Skin epidermis (tissue), 12 donors: Measurements from ENCODE around the gene GPD2.
"Not testable (repeated sequence)": the region's sequence is repeated elsewhere in the genome, so short reads cannot be mapped to it uniquely, and the experiment has no call there.

Experiments
- H3K27ac ChIP-seq, 21 experiments: fragments of 200-600 bp; sonication (generic) in 11 of 21; one replicate each; pipeline ENCODE4 v1.5.0; 2020; ENCODE audit warnings: mild to moderate bottlenecking in 3 of 21, inconsistent platforms in 2 of 21, moderate library complexity in 2 of 21
- H3K4me3 ChIP-seq, 7 experiments: fragments of 200-600 bp; sonication (generic) in 2 of 7; one replicate each; pipeline ENCODE4 v1.5.0; 2020; ENCODE audit warnings: inconsistent platforms in 2 of 7, mild to moderate bottlenecking in 2 of 7, moderate library complexity in 1 of 7

GPD2 gene

GRCh38 chr2:156470975-156471583, 34.9 kb downstream of the GPD2 start:
- Histone ChIP-seq H3K27ac (peak overlapping the region in 2 of 21 experiments; percentile 26 to 39), H3K4me3 (no peak overlapping the region)

- no peak overlapping the region for H3K4me3 ChIP-seq
- H3K27ac ChIP-seq, result no peak overlapping the region
Measured at GRCh38 chr2:156471762-156472161, 35.6 kb downstream of the GPD2 start.

- H3K27ac ChIP-seq, result no peak overlapping the region
- no peak overlapping the region for H3K4me3 ChIP-seq
Measured at GRCh38 chr2:156472686-156473085, 36.5 kb downstream of the GPD2 start.

- H3K27ac ChIP-seq, result no peak overlapping the region
Measured at GRCh38 chr2:156473445-156473844, 37.3 kb downstream of the GPD2 start.

DNA sequence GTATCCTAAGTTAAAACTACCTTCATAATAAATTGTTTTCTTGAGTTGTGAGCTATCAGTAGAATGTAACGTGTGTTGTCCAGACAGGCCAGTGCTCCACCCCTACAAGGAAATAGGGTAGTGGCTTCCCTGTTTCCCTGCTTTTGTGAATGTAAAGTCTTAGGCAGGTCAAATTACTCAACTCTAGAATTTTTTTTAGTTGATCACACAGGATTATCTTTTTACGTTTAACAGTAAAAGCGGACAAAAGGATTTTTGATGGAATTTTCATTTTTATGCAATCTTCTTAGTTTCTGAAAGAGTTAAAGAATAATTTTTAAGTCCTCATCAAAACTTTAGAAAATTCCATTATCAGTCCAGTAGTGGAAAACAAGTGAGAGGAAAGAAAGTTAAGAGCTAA, 38.2 kb downstream of the GPD2 start:
- no peak overlapping the region for H3K27ac ChIP-seq
- H3K4me3 ChIP-seq, result no peak overlapping the region

More at GRCh38 chr2:156473445-156473844, 37.3 kb downstream of the GPD2 start:
- no peak overlapping the region for H3K4me3 ChIP-seq

GRCh38 chr2:156476021-156476849, 40.1 kb downstream of the GPD2 start:
- H3K4me3 ChIP-seq, result no peak overlapping the region
- H3K27ac ChIP-seq, result peak overlapping the region in 5 of 21 experiments; percentile 3 to 38 (median 25)

- Histone ChIP-seq H3K4me3 (no peak overlapping the region), H3K27ac (peak overlapping the region in 4 of 21 experiments; percentile 13 to 38 (median 24))
Measured at GRCh38 chr2:156476850-156477206, 40.6 kb downstream of the GPD2 start.

DNA sequence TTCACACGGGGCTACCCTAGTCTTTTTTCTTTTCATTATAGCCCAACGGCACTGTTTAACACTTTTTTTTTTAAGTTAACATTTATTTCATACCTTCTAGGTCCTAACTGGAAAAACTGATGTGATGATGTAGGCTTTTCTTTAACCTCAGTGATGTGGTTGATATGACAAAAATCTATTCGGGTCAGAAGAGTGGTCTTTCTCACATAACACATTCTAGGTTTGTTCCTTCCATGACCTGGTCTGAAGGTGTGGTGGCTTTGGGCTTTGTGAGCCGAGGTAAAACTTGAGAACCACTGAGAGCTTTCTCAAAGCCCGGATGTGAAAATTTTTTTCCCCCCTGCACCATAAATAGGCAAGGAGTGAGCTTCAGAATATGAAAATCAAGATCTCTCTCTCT, 44.2 kb downstream of the GPD2 start:
- Histone ChIP-seq H3K27ac (no peak overlapping the region), H3K4me3 (no peak overlapping the region)

GRCh38 chr2:156481312-156481711, 45.1 kb downstream of the GPD2 start:
- Histone ChIP-seq H3K27ac (no peak overlapping the region), H3K4me3 (no peak overlapping the region)

GRCh38 chr2:156483741-156484173, 47.6 kb downstream of the GPD2 start:
- H3K27ac ChIP-seq, result no peak overlapping the region
- H3K4me3 ChIP-seq, result no peak overlapping the region

- Histone ChIP-seq H3K4me3 (no peak overlapping the region), H3K27ac (no peak overlapping the region)
Measured at GRCh38 chr2:156486147-156486546, 50.0 kb downstream of the GPD2 start.

DNA sequence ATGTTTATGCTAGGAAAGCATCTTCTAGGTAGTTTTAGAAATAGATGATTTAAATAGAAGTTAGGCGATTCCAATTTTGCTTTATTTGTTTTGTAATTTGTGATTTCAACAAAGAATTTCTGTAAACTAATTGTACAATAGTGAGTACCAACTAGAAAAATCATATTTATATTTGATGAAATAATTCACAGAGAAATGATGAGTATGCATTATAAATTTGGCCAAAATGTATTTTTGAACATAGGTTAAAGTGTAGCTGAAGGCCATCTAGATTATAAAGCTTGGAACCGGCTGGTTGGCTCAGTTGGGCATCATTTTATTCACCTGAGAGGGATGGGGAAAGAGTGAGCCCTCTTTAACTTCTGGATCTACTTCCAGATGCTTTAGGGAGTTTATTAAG, 50.4 kb downstream of the GPD2 start:
- H3K27ac ChIP-seq, result no peak overlapping the region
- H3K4me3 ChIP-seq, result no peak overlapping the region

GRCh38 chr2:156489195-156489594, 53.0 kb downstream of the GPD2 start:
- no peak overlapping the region for H3K4me3 ChIP-seq
- no peak overlapping the region for H3K27ac ChIP-seq

GRCh38 chr2:156489750-156490465, 53.7 kb downstream of the GPD2 start:
- Histone ChIP-seq H3K4me3 (no peak overlapping the region), H3K27ac (no peak overlapping the region)

- Histone ChIP-seq H3K27ac (no peak overlapping the region), H3K4me3 (no peak overlapping the region)
Measured at GRCh38 chr2:156490466-156490840, 54.3 kb downstream of the GPD2 start.

GRCh38 chr2:156491176-156491575, 55.0 kb downstream of the GPD2 start:
- Histone ChIP-seq H3K27ac (no peak overlapping the region), H3K4me3 (no peak overlapping the region)

DNA sequence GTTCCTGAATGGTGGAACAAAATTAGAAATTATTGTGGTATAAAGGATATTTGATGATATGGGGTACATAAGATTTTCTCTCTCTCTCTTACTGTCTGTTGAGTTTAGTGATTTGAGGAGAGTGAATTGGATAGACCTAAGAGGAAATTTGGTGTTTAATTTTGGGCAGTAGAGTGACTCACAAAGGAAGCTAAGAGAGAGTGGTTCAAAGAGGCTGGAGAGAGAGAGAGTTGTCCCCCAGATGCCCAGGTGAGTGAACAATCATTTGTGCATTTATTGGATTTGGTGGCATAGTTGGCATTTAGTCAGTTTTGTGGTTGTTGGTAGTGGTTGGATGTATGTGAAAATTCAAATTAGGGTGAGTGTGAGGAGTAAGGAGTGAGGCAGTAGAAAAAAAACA, 56.8 kb downstream of the GPD2 start:
- H3K27ac ChIP-seq, result no peak overlapping the region
- H3K4me3 ChIP-seq, result no peak overlapping the region

DNA sequence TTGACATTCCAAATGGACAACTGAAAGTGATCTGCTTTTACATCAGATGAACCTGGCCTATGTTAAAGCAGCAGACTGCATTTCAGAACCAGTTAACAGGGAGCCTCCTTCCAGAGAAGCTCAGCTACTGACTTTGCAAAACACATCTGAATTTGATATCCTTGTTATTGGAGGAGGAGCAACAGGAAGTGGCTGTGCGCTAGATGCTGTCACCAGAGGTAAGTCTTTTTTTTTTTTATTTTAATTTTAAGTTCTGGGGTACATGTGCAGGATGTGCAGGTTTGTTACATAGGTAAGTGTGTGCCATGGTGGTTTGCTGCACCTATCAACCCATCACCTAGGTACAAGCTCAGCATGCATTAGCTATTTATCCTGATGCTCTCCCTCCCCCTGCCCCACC, 59.8 kb downstream of the GPD2 start:
- H3K27ac ChIP-seq, H3K4me3 ChIP-seq: not testable (repeated sequence)

- Histone ChIP-seq H3K27ac (no peak overlapping the region), H3K4me3 (no peak overlapping the region)
Measured at GRCh38 chr2:156505696-156506095, 69.5 kb downstream of the GPD2 start.

GRCh38 chr2:156511122-156511521, 74.9 kb downstream of the GPD2 start:
- Histone ChIP-seq H3K4me3 (no peak overlapping the region), H3K27ac (no peak overlapping the region)

DNA sequence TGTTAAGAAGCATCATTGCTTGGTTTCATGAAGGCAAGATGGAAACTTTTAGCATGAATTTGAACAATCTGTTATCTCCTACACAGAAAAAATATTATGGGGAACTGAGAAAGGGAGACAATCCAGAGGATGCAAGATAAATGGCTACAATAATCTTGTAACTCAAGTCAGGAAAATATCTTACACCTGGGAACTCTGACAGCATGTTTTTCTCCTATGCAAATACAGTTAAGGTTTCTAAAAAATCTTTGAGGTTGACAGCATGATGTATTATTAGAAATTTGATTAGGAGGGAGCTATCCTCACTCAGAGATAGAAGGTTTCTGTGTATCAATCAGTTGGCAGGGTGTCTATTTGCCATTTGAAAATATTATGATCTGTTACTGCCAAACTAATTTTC, 75.6 kb downstream of the GPD2 start:
- H3K27ac ChIP-seq, result no peak overlapping the region
- H3K4me3 ChIP-seq, result no peak overlapping the region
